HepG2 (cell line): ENCODE data around the gene DCAF6. TPM values are rescaled to one million over a fixed set of nuclear protein-coding genes. Genes with fewer than 3 reads are reported as not detected.

Experiments used
- ATAC-seq: fragments of 200-7000 bp; cut with Tn5 transposase; 3 replicates; pipeline ENCODE4 v1.9.1; 2020; ENCODE audit warnings: mild to moderate bottlenecking, moderate library complexity
- BruUV-seq: library from RNA; stranded (reverse); fragments of 400-500 nt; replicated peaks from 2 replicates; lab custom pipeline; 2021; lab: Mats Ljungman, UMichigan
- CTCF ChIA-PET: fragments of 300-600 bp; formaldehyde crosslinking; extraction: SDS; loops from one replicate; lab custom pipeline; 2021; ENCODE audit warnings: low total read pairs, inconsistent platforms, low intra/inter-chr PET ratio; lab: Yijun Ruan, JAX
- POLR2A ChIA-PET: fragments of 350-600 bp; sonication (Branson Sonifier 250); formaldehyde crosslinking; loops from one replicate; lab custom pipeline; 2020; ENCODE audit warnings: antibody characterized with exemption, inconsistent platforms; lab: Yijun Ruan, JAX
- DNase-seq: peaks from one replicate; pipeline ENCODE4 v3.0.0-alpha.2; 2015; ENCODE audit warnings: low spot score
- FAIRE-seq: peaks from 3 replicates; lab custom pipeline; 2011; peaks lifted over from hg19 to GRCh38; lab: Jason Lieb, UNC
- H2AFZ ChIP-seq: one replicate; pipeline ENCODE4 v1.6.1; 2011; ENCODE audit warnings: low read length, inconsistent platforms
- H3K27ac ChIP-seq: fragments of 300-600 bp; 3 replicates; pipeline ENCODE4 v1.8.0; 2011; ENCODE audit warnings: mixed run types, mild to moderate bottlenecking, mixed read lengths, low read length, inconsistent platforms; ENCODE audit not compliant: insufficient read depth; ENCODE audit errors: extremely low read length
- H3K27me3 ChIP-seq, 2 experiments: fragments of 200-600 bp in 1 of 2; 2 replicates in 1 of 2; 3 replicates in 1 of 2; pipeline versions ENCODE4 v1.6.0 to v1.8.0; 2011; ENCODE audit warnings: low read length in 2 of 2, mild to moderate bottlenecking in 2 of 2, moderate library complexity in 2 of 2, inconsistent platforms in 1 of 2; ENCODE audit not compliant: insufficient read depth in 2 of 2, control insufficient read depth in 1 of 2
- H3K36me3 ChIP-seq, 2 experiments: fragments of 200-600 bp in 1 of 2; replicated peaks in 1 of 2; 2 replicates in 1 of 2; 3 replicates in 1 of 2; pipeline versions ENCODE4 v1.5.1 to v1.8.0; 2011; ENCODE audit warnings: low read length in 2 of 2, inconsistent platforms in 1 of 2; ENCODE audit not compliant: insufficient read depth in 2 of 2, control insufficient read depth in 1 of 2
- H3K4me1 ChIP-seq: 2 replicates; pipeline ENCODE4 v1.5.1; 2012; ENCODE audit warnings: low read length, inconsistent platforms; ENCODE audit not compliant: insufficient read depth
- H3K4me2 ChIP-seq: 2 replicates; pipeline ENCODE4 v1.6.0; 2011; ENCODE audit warnings: low read depth, low read length, inconsistent platforms
- H3K4me3 ChIP-seq, 3 experiments: fragments of 200-600 bp in 1 of 3; sonication (generic), shearing (Covaris generic) in 1 of 3; replicated peaks in 1 of 3; 2 replicates each; pipeline ENCODE4 v1.5.1; 2011 to 2016; ENCODE audit warnings: low read length in 3 of 3, inconsistent platforms in 2 of 3, low read depth in 2 of 3, mild to moderate bottlenecking in 2 of 3, control low read depth in 1 of 3, mixed read lengths in 1 of 3; ENCODE audit not compliant: insufficient read depth in 1 of 3
- H3K79me2 ChIP-seq: one replicate; pipeline ENCODE4 v1.6.1; 2011; ENCODE audit warnings: low read length, inconsistent platforms; ENCODE audit not compliant: insufficient read depth
- H3K9ac ChIP-seq: 2 replicates; pipeline ENCODE4 v1.6.0; 2011; ENCODE audit warnings: mild to moderate bottlenecking, low read depth, low read length, inconsistent platforms; ENCODE audit not compliant: insufficient read depth
- H3K9me3 ChIP-seq: 2 replicates; pipeline ENCODE4 v1.5.1; 2012; ENCODE audit warnings: mild to moderate bottlenecking, low read length
- H4K20me1 ChIP-seq: 2 replicates; pipeline ENCODE4 v1.6.0; 2011; ENCODE audit warnings: inconsistent platforms, mild to moderate bottlenecking, low read length, moderate library complexity; ENCODE audit not compliant: insufficient read depth
- CHD2 ChIP-seq: IDR thresholded peaks from 2 replicates; pipeline ENCODE4 v1.6.1; 2011; ENCODE audit warnings: low read depth, low read length, improper control_type of control experiment
- CHD4 ChIP-seq: fragments of 200-600 bp; sonication (generic); IDR thresholded peaks from 2 replicates; pipeline ENCODE4 v1.7.0; 2017; ENCODE audit warnings: mild to moderate bottlenecking, low read length, borderline replicate concordance
- KLF6 ChIP-seq: IDR thresholded peaks from 2 replicates; pipeline ENCODE4 v1.8.0; 2016; ENCODE audit warnings: missing biosample characterization, missing genetic modification reagents
- PRMT3 ChIP-seq: sonication (generic); formaldehyde crosslinking; IDR thresholded peaks from 2 replicates; pipeline ENCODE4 v1.8.1; 2022; ENCODE audit warnings: low read depth, mild to moderate bottlenecking, moderate library complexity, missing genetic modification reagents, borderline replicate concordance
- SOX6 ChIP-seq, 2 experiments: fragments of 450-650 bp in 1 of 2; sonication (generic) in 1 of 2; formaldehyde crosslinking in 1 of 2; IDR thresholded peaks; 2 replicates each; pipeline versions ENCODE4 v1.4.0 to v1.6.1; 2017 to 2020; ENCODE audit warnings: antibody characterized with exemption in 1 of 2, mild to moderate bottlenecking in 1 of 2, missing genetic modification reagents in 1 of 2
- SRSF1 ChIP-seq: fragments of 200-400 bp; formaldehyde crosslinking; optimal IDR thresholded peaks from 2 replicates; pipeline ENCODE3; 2017; ENCODE audit warnings: mild to moderate bottlenecking, low read depth, low read length, moderate library complexity
- SYNCRIP ChIP-seq: fragments of 200-400 bp; formaldehyde crosslinking; IDR thresholded peaks from 2 replicates; pipeline ENCODE4 v1.6.1; 2018; ENCODE audit warnings: mild to moderate bottlenecking, low read depth, low read length; ENCODE audit not compliant: insufficient read depth
- TCF7 ChIP-seq: sonication (generic); IDR thresholded peaks from 2 replicates; pipeline ENCODE4 v1.6.1; 2016; ENCODE audit warnings: antibody characterized with exemption, low read depth
- ZFP37 ChIP-seq: sonication (generic); formaldehyde crosslinking; IDR thresholded peaks from 2 replicates; pipeline ENCODE4 v1.4.0; 2020; ENCODE audit warnings: missing genetic modification reagents, borderline replicate concordance
- ZKSCAN5 ChIP-seq: sonication (generic); formaldehyde crosslinking; IDR thresholded peaks from 2 replicates; pipeline ENCODE4 v1.5.1; 2020; ENCODE audit warnings: mild to moderate bottlenecking, missing genetic modification reagents
- ZNF468 ChIP-seq: sonication (generic); formaldehyde crosslinking; IDR thresholded peaks from 2 replicates; pipeline ENCODE4 v1.8.0; 2022; ENCODE audit warnings: mild to moderate bottlenecking, moderate library complexity, missing genetic modification reagents
- ZSCAN20 ChIP-seq: sonication (generic); formaldehyde crosslinking; IDR thresholded peaks from 2 replicates; pipeline ENCODE4 v1.4.0; 2020; ENCODE audit warnings: missing genetic modification reagents, mild to moderate bottlenecking, borderline replicate concordance
- WGBS: methylation state at CpG from one replicate; pipeline ENCODE4 v1.1.6; 2017; ENCODE audit warnings: low lambda C conversion rate; 5-methylcytosine and 5-hydroxymethylcytosine counted together
- in situ Hi-C: cut with HindIII; loops from 2 replicates; pipeline ENCODE4 v1.10.0; 2017; ENCODE audit warnings: low pct_unique_long_range_greater_than_20kb; ENCODE audit not compliant: extremely low pct_ligation_motif_present
- intact Hi-C: fragments of 100-400 bp; cut with micrococcal nuclease; formaldehyde crosslinking; loops from one replicate; pipeline ENCODE4 v1.10.0; 2022; ENCODE audit not compliant: unreplicated experiment
- polyA plus RNA-seq, 8 experiments: library from polyadenylated mRNA; depleted of rRNA in 3 of 8; stranded (reverse) in 7 of 8; unstranded in 1 of 8; fragments of >200 nt; fragmentation: Illumina TruSeq in 4 of 8; extraction: Trizol in 4 of 8; gene quantifications; 2 replicates each; pipeline versions ENCODE4 v1.2.1 to v1.2.3, GENCODE V29; 2011 to 2016; ENCODE audit warnings: low read depth in 4 of 8, missing spikeins in 1 of 8, mixed read lengths in 1 of 8; ENCODE audit not compliant: insufficient read depth in 1 of 8
- total RNA-seq, 5 experiments: library from RNA; depleted of rRNA; stranded (reverse); fragments of >200 nt; fragmentation: Illumina TruSeq; extraction: Trizol; gene quantifications; 2 replicates each; pipeline ENCODE4 v1.2.3, GENCODE V29; 2016; ENCODE audit warnings: low read depth in 1 of 5
- TF ChIP-seq, protein P1 (sequence below): sonication (generic); formaldehyde crosslinking; IDR thresholded peaks from 2 replicates; pipeline ENCODE4 v1.5.0; 2020; ENCODE audit warnings: missing genetic modification reagents, mild to moderate bottlenecking, borderline replicate concordance

DCAF6 gene
- total and polyA plus RNA-seq, 2 of the 13 experiments (the other 11 are each of a cell fraction or from before 2014, with no cell fraction given): 24.7 to 33.7 TPM

DNA sequence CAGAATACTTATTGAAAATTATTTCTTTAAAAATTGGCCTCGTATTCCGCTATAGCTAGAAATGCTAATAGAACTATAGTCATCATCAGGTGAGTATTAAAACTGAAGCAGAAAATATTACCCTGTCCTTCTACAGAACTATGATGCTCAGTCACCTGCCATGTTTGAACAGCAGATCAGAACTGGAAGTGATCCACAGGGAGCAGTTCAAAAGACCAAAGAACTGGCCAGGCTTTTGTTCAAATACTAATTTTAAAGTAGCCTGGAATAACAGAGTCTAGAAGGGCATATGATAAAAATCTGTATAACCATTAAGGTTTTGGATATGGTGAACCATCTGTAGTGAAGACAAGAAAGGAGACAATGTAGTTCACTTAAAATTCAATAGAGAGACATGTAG is 105.9 kb downstream of the DCAF6 start:
- intact Hi-C loops: no loop called here
- CTCF ChIA-PET: no interaction called here
- Histone ChIP-seq H3K79me2 (no peaks in the 10 kb centered on the region), H3K4me3 (no peak overlapping the region), H3K27me3 (no peaks in the 10 kb centered on the region; a peak in 1 of 5 replicates), H3K9ac (no peak overlapping the region), H3K9me3 (no peaks in the 10 kb centered on the region), H3K36me3 (peaks cover 5 to 21% of the 10 kb centered on the region in 2 experiments; a peak in 4 of 5 replicates), H4K20me1 (no peaks in the 10 kb centered on the region), H2AFZ (no peak overlapping the region), H3K4me2 (no peak overlapping the region), H3K4me1 (no peaks in the 10 kb centered on the region), H3K27ac (no peak overlapping the region)
- BruUV-seq: no TSS peak
- peak; percentile 4 for DNase-seq
- no peak for FAIRE-seq
- TF ChIP-seq ZNF468 (CRISPR knock-in tag) (no peak), SYNCRIP (no peak), SOX6 (IDR thresholded peaks at IDR 0.05) (no peak), SOX6 (CRISPR knock-in tag; IDR thresholded peaks at IDR 0.05) (no peak), CHD4 (no peak), CHD2 (no peak), ZKSCAN5 (CRISPR knock-in tag) (no peak), ZSCAN20 (CRISPR knock-in tag) (no peak), ZFP37 (no peak), KLF6 (CRISPR knock-in tag) (no peak), TCF7 (no peak), SRSF1 (no peak), PRMT3 (CRISPR knock-in tag) (no peak)
- TF ChIP-seq, protein P1, sequence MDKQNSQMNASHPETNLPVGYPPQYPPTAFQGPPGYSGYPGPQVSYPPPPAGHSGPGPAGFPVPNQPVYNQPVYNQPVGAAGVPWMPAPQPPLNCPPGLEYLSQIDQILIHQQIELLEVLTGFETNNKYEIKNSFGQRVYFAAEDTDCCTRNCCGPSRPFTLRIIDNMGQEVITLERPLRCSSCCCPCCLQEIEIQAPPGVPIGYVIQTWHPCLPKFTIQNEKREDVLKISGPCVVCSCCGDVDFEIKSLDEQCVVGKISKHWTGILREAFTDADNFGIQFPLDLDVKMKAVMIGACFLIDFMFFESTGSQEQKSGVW (CRISPR knock-in tag): no peak
- POLR2A ChIA-PET: no interaction called here
- WGBS: 98% methylated on average over 2 of the region's 2 CpGs
- peak; percentile 27; the same call in 1 of the 3 replicates for ATAC-seq
- in situ Hi-C loops: no loop called here
